Loucy (cell line): ENCODE measurements around the gene PDK4.

Experiments
- CTCF ChIP-seq: fragments of 200-600 bp; sonication (generic); conservative IDR thresholded peaks from 2 replicates; pipeline ENCODE4 v1.5.1; 2014; ENCODE audit warnings: mild to moderate bottlenecking, antibody characterized with exemption, low read length
- EZH2phosphoT487 ChIP-seq: fragments of 200-600 bp; IDR thresholded peaks from 2 replicates; pipeline ENCODE4 v1.6.1; 2018; ENCODE audit warnings: antibody characterized with exemption, mild to moderate bottlenecking, moderate library complexity, borderline replicate concordance

GRCh38 chr7:95539426-95539825, 56.9 kb downstream of the PDK4 start:
- no peak for TF ChIP-seq CTCF
- TF ChIP-seq EZH2phosphoT487 = no peak
